Hematopoietic multipotent progenitor cell (in vitro differentiated cells): ENCODE measurements around the gene MAB21L3. TPM values are rescaled to one million over a fixed set of nuclear protein-coding genes. Genes with fewer than 3 reads are reported as not detected.

ENCODE experiments used
- total RNA-seq: library from RNA; depleted of rRNA; stranded (reverse); fragments of >200 nt; gene quantifications from one replicate; pipeline ENCODE4 v1.2.3, GENCODE V29; 2012

The MAB21L3 gene
- total RNA-seq, 1 donor: not detected

Other genes with a start within 250 kb of the MAB21L3 start
- 5.4 TPM for gene SLC22A15, start 134.9 kb upstream of the MAB21L3 start, total RNA-seq